ENCODE results near the gene CERS6.
"Not testable (repeated sequence)": the region's sequence is repeated elsewhere in the genome, so short reads cannot be mapped to it uniquely, and the experiment has no call there.

Gene CERS6

DNA sequence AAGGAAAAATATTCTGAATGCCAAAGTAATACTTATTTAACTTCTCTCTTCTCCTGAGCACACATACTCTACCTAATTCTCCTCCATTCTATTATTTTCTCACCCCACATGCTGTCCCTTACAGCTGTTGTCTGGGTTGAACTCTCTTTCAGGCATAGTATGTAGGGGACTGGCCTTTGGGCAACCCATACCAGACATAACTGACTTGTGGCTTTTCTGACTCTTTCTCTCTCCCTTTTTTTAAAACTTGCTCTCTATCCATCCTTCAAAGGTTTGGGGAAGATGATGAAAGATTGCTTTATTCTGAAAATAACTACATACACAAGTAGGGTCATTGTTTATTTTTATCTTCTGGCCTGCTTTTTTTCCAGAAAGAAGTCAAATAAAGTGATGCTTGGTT lies 276.4 kb downstream of the CERS6 start:
- no peak for DNase-seq (ENCODE audit: low spot score)

DNA sequence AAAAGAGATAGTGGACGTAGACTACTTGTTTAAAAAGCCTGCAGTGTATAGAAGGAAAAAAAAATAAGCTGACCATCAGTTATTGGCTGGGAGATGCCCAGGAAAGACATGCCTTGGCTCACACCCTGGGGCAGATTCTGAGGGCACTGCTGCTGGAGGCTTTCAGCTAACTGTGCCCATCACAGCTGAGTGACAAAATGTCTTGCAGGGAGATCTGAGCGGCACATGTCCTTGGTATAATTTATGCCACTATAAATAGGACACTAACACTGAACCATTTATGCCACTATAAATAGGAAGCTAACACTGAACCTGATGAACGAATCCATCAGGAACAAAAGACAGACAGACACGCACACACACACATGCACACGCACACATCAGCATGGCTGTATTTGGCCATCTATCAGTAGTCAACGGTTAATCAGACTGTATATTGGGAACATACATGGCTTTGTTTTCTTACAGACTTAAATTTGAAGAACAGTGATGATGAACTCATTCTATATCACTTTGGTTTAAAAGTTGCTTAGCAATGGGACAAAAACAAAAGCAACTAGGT lies 278.2 kb downstream of the CERS6 start:
- no peak for DNase-seq (ENCODE audit: low spot score)

DNA sequence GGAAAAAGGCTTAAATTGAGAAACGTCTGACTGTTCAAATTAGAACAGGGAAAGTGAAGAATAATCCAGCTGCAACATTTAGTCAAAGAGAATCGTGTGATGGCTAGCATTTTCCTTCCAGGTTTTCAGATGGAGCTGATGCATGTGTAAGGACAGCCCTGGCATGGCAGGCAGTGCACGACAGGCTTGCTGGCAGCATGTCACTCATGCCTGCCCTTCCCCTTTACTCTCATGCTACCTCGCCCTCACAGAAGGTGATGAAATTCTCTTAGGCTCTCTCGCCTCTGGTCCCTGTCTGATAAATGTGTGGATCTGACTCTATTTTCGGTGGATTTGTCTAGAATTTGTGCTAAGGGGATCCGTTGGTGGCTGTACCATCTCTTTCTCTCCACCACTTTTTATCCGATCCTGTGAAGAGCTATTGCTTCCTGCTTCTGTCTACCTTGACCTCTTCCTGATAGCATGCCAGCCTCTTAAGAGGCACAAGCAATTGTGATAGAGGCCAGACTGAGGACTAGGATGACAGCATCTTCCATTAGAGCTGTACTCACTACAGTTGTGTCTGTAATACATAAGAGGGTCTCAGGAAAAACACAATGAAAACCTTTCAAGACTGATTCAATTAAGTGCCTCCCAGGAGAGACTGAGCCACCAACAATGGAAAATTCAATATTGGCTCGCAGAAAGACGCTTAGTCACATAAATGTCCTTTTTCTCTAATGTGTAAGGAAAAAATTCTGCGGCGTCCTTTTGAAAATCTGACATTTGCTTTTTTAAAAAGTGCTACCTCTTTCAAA lies 280.8 kb downstream of the CERS6 start:
- DNase-seq (ENCODE audit: low spot score): no peak

DNA sequence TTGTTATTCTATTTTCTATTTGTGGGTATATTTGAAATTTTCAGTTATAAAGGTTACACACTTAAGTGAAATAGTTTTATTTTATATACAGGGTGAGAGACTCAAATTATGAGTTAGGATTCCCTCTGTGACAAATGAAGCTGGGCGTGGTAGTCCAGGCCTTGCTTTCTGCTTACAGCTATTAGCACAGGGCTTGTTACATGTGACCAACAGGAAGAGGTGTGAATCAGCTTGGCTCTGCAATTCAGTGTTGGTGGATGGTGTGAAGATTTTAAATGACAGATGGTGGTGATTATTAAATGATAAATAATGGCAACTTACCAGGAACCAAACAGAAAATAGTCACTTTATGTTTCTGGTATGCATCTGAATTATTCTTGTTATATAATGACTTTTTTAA lies 282.0 kb downstream of the CERS6 start:
- no peak for DNase-seq (ENCODE audit: low spot score)

DNA sequence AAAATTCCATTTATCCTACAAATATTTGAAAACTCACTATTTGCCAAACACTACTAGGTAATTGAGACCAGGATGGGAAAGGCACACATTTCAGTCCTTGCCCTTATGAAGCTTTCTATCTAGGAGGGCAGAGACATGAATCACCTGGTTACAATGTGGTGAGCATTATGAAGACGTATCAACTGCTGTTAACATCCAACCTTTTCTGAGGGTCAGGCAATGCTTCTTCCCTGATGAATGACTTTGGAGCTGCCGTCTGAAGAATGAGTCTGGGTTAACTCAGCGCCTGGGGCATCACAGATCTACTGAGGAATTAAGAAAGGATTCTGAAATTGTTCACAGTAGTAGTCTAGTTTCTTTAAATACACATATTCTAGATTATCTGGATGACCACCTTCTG lies 284.3 kb downstream of the CERS6 start:
- no peak for DNase-seq (ENCODE audit: low spot score)

DNA sequence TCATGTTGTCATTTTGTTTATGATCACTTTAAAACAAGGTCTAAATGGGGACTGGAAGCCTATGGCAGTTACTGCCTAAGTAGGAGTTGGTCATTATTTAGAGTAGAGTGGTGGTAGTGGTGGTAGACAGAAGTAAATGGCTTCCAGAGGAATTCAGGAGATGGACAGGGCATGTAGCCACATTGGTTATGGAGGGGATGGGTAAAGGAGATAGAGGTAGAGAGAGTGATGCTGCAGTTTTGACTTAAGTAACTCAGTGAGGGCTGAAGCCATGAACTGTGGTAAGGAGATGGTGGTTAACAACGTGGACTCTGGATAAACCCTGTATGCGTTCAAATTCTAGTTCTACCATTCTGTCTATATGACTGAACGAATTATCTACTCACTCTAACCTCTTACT lies 284.7 kb downstream of the CERS6 start:
- DNase-seq (ENCODE audit: low spot score): no peak

DNA sequence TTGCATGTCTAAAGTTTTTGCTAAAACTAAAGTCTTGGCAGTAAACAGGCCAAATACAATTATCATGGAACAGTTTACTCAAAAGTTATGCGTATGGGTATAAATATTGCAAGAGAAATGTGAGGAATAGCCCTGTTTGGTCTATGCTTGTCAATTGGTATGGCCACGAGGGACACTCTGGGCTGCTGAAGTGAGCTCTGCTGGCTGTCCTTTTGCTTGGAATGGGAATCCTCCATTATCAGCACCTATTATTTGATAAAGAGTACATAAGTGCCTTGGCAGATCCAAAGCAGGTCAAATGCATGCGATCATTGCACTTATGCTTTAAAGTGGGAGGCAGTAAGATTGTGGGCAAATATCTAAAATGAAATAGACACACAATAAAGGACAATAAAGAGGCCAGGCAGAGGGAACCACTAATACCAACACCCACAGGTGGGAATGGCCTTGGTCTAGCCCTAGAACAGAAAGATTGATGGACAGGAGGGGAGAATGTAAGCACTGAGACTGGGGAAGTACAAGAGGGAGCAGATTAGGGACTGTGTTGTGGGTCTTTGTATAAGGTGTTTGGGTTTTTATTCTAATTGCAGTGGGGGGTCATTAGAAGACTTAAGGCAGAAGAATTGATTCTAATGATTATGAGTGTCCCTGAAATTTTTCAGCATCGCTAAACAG lies 286.3 kb downstream of the CERS6 start:
- DNase-seq (ENCODE audit: low spot score): no peak

DNA sequence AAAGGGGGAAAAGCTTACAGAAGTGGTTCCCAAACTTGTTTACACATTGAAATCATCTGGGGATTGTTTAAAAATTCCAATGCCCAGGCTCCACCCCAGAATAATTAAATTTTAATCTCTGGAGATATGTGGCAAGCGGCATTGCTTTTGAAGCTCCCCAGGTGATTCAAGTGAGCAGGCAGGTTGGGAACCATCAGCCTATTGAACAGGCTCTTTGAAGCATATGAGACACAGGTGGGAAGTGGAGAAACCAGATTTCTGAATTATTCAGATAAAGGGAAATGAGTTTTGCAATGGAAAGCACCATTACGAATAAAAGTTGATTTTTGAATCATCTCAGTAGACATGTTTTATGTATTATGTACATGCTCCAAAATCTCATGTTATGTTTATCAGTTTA lies 288.8 kb downstream of the CERS6 start:
- no peak for DNase-seq (ENCODE audit: low spot score)

DNA sequence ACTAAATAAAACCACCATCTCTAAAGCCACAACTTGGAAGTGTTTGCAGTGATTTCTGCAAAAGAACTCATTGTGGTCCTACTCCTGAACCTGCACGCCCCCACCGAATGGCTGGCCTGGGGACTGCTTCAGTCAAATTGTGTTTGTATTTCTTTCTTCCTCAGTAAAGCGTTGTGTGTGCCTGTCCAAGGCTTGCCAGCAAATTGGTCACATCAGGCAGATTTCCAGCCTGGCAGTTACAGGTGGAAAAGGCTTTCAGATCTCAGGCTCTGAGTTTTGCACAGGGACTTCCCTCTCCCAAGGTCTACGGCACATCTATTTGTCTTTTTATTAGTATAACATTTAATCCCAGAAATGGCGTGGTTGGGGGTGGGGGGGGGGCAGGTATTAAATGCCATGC lies 292.4 kb downstream of the CERS6 start:
- DNase-seq (ENCODE audit: low spot score): no peak

DNA sequence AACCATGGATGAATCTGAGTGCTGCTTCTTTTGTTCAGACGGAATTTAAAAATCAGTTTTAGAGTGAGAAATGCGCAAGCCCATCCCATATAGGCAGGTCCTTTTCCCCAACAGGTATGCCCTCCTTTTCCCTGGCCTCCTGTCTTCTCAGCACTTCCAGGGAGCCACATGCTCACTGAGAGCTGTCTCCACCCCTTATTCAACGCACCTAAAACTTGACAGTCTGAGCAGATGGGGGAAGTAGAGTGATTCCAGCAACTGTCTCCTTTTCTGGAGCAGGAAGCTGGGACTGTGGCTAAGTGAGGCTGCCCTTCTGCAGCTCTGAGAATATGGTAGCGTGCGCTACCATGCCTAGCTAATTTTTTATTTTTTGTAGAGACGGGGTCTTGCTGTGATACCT lies 293.2 kb downstream of the CERS6 start:
- DNase-seq (ENCODE audit: low spot score): no peak

DNA sequence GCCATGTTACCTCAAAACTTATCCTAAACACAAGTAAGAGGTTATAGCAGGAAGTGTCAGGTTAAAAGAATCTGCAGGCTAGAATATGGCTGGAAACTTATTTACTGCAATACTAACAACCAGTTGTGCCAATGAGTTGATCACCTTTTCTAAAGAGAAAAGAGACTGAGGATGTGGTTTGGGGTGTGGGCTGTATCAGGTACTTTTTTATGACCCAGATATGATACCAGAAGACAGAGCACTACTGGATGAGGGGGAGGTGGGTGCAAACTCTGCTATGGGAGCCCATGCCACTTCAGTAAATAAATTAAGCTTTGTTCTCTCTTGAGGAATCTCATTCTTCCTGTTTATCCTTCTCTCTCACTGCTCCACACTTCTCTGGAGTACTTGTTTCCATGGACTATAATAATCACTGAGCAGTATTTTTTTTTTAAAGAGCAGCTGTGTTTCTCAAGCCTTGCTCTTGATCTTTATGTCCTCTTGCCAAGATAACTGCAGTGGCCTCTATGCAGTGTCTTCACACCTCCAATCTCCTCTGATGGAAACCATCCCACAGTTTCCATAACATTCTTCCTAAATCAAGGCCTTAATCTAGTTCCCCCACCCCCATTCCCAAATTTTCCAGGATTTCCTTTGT lies 295.1 kb downstream of the CERS6 start:
- DNase-seq (ENCODE audit: low spot score): no peak

DNA sequence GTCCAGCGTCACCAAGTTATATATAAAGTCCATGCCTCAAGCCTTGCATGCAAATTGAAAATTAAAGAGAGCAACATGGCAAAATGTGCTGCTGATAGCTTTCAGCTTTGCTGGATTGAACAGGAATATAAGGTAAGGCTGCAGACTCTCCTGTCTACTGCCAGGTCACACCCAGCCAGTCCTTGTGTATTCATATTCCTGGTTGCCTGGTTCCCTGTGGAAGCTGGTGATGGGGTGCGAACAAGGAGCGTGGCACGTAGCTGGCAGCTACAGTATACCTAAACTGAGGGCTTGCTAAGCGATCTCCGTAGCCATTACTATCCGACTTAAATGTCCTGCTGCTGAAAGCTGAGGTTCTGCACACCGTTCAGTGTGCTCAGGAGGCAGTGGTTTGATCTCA lies 296.3 kb downstream of the CERS6 start:
- DNase-seq (ENCODE audit: low spot score): no peak

DNA sequence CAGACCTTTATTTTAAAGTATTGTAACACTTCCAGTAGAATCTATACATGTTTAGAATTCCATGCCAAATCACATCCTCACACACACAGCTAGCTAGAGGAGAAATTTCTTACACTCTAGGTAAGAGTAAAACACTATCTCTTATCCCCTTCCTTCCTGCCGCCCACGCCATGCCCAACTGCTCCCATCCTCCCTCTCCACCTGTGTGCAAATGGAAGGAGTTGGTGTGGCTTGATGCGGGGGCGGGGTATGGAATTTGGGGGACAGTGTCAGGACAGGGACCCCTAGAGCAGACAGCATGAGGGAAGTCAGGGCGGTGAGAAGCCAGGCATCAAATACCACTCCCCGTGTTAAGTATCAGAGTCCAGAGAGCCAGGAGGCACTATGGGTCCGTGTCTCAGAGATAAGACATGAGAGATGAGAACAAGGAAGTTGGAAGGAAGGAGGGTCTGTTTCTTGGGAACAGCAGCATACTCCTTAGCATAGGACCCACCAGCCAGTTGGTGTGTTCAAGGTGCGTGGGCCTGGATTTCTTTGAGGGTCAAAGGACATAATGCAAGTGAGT lies 297.8 kb downstream of the CERS6 start:
- no peak for DNase-seq (ENCODE audit: low spot score)

DNA sequence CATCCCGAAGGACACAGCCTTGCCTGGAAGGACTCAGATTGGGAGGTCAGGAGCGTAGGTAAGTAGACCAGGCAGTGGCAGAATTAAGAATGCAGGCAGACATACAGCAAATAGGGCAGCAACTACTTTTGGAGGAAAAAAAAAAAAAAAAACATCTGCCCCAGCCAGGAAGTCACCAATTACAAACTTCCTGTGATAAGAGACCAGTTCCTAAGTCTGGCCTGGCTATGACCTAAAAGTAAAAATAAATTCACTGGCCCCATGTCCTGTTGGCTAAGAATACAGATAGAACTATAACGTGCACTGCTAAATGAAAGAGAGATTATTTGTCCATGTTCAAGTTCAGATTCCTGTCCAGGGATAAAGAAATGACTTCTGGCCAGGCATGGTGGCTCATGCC lies 301.2 kb downstream of the CERS6 start:
- no peak for DNase-seq (ENCODE audit: low spot score)

DNA sequence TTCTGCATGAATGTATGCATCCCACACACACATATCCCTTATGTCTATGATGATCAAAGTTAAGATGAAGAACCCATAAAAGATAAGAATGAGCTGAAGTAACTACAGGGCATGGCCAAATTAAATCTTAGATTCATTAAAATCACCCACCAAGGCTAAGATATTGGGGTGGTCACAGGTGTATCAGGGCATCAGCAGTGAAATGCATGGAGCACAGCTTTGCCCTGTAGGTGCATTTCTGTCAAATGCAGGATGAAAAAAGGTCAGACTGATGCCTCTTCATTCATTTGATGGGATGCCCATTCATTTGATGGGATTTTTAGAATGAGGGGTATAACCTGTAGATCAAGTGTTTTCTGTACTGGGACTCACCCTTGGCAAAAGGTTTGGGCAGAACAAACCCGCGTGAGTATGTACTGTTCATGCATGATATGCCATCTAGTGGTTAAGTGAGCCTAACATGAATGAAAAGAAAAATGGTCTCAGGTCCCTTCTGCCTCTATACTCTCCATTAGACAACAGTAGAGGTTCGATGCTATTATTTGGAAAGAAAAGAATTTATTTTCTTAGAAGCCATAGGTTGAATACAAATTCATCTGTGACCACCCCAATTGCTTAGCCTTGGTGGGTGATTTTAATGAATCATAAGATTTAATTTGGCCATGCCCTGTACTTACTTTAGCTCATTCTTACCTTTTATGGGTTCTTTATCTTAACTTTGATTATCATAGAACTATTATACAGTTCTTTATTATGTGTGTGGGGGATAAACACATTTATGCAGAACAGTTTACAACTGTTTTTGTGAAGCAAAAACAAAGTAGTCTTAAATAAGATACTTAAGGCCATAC lies 303.1 kb downstream of the CERS6 start:
- DNase-seq (ENCODE audit: low spot score): peak; percentile 53

DNA sequence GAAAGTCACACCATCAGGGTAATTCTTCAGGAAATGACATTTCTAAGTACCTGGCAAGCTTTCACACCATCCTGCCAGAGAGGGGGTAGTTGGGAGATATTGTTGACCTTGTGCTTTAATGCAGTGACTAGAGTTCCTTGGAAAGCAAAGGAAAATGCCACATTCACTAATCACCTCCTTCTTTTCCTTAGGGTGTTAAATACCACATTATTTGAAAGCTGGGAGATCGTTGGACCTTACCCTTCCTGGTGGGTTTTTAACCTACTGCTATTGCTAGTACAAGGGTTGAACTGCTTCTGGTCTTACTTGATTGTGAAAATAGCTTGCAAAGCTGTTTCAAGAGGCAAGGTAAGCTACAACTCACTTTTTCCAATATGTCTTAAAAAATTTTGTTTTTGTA lies 309.3 kb downstream of the CERS6 start:
- DNase-seq (ENCODE audit: low spot score): no peak

DNA sequence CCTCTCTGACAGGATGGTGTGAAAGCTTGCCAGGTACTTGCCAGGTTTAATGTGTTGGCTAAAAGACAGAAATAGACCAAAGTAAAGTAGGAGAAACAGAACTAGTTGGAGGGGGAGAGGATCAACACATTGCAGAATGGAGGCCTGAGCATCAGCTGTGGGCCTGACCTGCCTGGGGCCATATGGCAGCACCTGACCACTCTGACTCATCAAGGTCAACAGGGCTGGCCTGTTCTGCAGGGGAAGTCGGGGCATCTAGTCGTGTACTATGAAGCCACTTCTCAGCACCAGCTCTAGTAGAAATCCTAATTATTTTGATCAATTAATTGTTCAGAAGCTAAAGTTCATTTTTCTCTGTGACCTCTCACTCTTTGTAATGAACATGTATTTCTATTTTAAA lies 310.5 kb downstream of the CERS6 start:
- no peak for DNase-seq (ENCODE audit: low spot score)

DNA sequence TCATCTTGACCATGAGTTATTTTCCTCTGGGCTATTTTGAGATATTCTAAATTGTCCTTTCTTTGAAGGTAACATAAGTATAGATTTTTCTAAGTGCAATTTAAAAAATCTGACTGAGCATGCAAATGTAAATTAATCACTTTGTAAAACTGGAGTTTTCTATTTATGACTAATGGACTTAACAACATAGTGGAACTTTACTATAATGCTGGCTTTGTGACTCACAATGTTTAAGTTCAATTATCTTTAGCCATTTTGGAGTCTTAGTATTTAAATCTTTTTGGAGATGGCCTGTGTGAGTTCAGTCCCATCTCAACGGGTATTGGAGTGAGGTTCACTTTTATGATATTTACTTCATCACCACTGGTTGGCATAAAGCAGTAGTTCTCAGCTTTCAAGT lies 311.2 kb downstream of the CERS6 start:
- DNase-seq (ENCODE audit: low spot score): no peak

DNA sequence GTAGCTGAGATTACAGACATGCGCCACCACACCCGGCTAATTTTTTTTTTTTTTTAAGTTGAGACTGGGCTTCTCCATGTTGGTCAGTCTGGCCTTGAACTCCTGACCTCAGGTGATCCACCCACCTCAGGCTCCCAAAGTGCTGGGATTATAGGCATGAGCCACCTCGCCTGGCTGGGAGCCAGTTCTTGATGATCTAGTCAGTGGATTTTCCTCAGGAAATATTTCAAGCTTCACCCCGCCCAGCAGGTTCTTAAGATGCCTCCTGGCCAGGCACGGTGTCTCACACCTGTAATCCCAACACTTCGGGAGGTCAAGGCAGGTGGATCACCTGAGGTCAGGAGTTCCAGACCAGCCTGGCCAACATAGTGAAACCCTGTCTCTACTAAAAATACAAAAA lies 312.3 kb downstream of the CERS6 start:
- not testable (repeated sequence) for DNase-seq (ENCODE audit: low spot score)

DNA sequence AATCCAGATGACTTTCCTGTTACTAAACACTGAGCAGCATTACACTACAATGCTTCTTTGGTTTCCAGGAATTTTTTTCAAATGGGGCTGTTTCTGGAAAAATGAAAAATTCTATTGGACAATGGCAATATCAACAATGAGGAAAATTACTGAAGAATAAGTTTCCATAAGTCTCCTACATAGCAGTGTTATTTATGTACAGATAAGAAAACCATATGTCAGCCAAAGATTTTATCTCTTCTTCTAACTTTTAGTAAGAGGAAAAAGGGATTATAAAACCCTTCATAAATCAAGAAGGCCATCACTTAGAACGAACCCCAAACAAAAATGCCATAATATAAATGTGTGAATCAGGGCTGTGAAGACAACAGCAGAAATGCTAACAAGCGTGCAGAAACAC lies 314.7 kb downstream of the CERS6 start:
- DNase-seq (ENCODE audit: low spot score): no peak

DNA sequence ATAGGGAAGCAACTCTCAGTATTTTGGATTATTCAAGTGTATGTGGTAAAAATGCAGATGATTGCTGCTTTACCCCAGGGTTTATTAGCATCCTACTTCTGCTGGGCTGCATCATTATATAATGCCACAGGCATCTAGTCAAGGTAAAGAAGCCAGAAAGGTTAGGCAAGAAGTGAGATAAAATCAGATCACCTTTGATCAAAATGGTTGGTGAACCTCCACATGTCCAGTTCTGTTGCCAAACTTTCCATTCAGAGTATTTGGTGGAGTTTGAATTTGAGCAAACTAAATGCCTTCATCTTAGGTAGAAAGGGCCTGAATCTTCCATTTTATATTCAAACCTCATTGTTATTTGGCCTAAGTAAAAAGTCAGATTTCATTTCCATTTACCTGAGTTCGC lies 316.6 kb downstream of the CERS6 start:
- no peak for DNase-seq (ENCODE audit: low spot score)

DNA sequence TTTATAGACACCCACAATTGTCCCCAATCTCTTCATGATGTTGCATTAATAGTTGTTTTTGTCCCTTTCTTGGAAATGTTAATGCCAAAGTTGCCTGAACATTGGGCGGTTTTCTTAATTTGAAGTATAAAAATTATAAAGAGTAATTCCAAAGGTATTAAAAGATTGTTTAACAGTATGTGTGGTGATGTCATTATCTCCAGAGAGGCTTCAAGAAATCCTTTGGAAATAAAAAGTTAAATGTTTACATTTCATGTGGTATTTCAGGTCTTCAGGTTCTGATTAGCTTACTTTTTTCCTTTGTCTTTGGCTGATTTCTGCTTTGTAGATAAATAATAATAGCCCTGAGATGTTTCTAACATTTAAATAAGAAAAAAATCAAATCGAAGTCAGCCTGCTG lies 317.1 kb downstream of the CERS6 start:
- no peak for DNase-seq (ENCODE audit: low spot score)

Data from iPS-NIHi11 (cell line).